H1 (cell line): Measurements from ENCODE around the gene CGRRF1. TPM values are rescaled to one million over a fixed set of nuclear protein-coding genes. Genes with fewer than 3 reads are reported as not detected.

ENCODE experiments used
- CTCF ChIA-PET: fragments of 300-600 bp; sonication (Branson Sonifier 250); formaldehyde crosslinking; loops from one replicate; lab custom pipeline; 2021; ENCODE audit not compliant: partially characterized antibody; lab: Charles Lee
- POLR2A ChIA-PET: fragments of 300-600 bp; sonication (Branson Sonifier 250); formaldehyde crosslinking; loops from one replicate; lab custom pipeline; 2021; ENCODE audit warnings: inconsistent platforms; ENCODE audit not compliant: partially characterized antibody; lab: Charles Lee
- DNase-seq, 2 experiments: peaks; one replicate each; pipeline versions ENCODE4 v3.0.0 to v3.0.0-alpha.2; 2010 to 2022; ENCODE audit warnings: low spot score in 2 of 2, low read depth in 1 of 2, mixed read lengths in 1 of 2
- FAIRE-seq: peaks from 2 replicates; lab custom pipeline; 2011; peaks lifted over from hg19 to GRCh38; lab: Jason Lieb, UNC
- H2AFZ ChIP-seq: 2 replicates; pipeline ENCODE4 v1.8.1; 2012; ENCODE audit warnings: low read length, inconsistent platforms
- H2AK5ac ChIP-seq: 2 replicates; pipeline ENCODE4 v1.6.1; 2013; ENCODE audit warnings: low read depth, low read length
- H2BK120ac ChIP-seq: replicated peaks from 2 replicates; pipeline ENCODE3; 2013; ENCODE audit warnings: low read depth, low read length, inconsistent platforms
- H2BK12ac ChIP-seq: 2 replicates; pipeline ENCODE4 v1.6.1; 2013; ENCODE audit warnings: low read depth, low read length
- H2BK15ac ChIP-seq: 2 replicates; pipeline ENCODE4 v1.6.1; 2013; ENCODE audit warnings: low read length
- H2BK20ac ChIP-seq: 2 replicates; pipeline ENCODE4 v1.6.1; 2013; ENCODE audit warnings: low read length
- H2BK5ac ChIP-seq: 2 replicates; pipeline ENCODE4 v1.6.1; 2013; ENCODE audit warnings: low read depth, low read length
- H3K14ac ChIP-seq: 2 replicates; pipeline ENCODE4 v1.6.1; 2013; ENCODE audit warnings: inconsistent platforms; ENCODE audit not compliant: insufficient read length
- H3K18ac ChIP-seq: 2 replicates; pipeline ENCODE4 v1.6.1; 2013; ENCODE audit warnings: low read length; ENCODE audit errors: extremely low read depth
- H3K23ac ChIP-seq: 2 replicates; pipeline ENCODE4 v1.6.1; 2013; ENCODE audit warnings: inconsistent platforms; ENCODE audit not compliant: insufficient read length
- H3K23me2 ChIP-seq: 2 replicates; pipeline ENCODE4 v1.6.1; 2013; ENCODE audit warnings: low read depth, low read length
- H3K27ac ChIP-seq: 2 replicates; pipeline ENCODE4 v1.6.1; 2011; ENCODE audit warnings: low read depth, low read length, inconsistent platforms
- H3K27me3 ChIP-seq, 4 experiments: replicated peaks in 1 of 4; 1 replicate in 1 of 4; 2 replicates in 3 of 4; pipeline versions ENCODE4 v1.6.1 to v1.8.1; 2011 to 2013; ENCODE audit warnings: low read length in 3 of 4, mild to moderate bottlenecking in 3 of 4, inconsistent platforms in 2 of 4, mixed read lengths in 2 of 4, moderate library complexity in 1 of 4; ENCODE audit not compliant: control insufficient read depth in 3 of 4, insufficient read depth in 3 of 4; ENCODE audit errors: extremely low read depth in 1 of 4
- H3K36me3 ChIP-seq, 4 experiments: 2 replicates each; pipeline versions ENCODE4 v1.6.1 to v1.8.1; 2011 to 2013; ENCODE audit warnings: mild to moderate bottlenecking in 4 of 4, low read length in 3 of 4, moderate library complexity in 2 of 4, control low read depth in 1 of 4, inconsistent platforms in 1 of 4; ENCODE audit not compliant: insufficient read depth in 4 of 4, control insufficient read depth in 2 of 4
- H3K4ac ChIP-seq: replicated peaks from 2 replicates; pipeline ENCODE3; 2013; ENCODE audit warnings: low read length, low read depth, mixed read lengths, inconsistent platforms; ENCODE audit not compliant: insufficient read length
- H3K4me1 ChIP-seq, 4 experiments: replicated peaks in 1 of 4; 1 replicate in 1 of 4; 2 replicates in 3 of 4; pipeline versions ENCODE4 v1.6.1 to v1.8.1; 2011 to 2013; ENCODE audit warnings: low read length in 3 of 4, inconsistent platforms in 2 of 4, mixed read lengths in 1 of 4; ENCODE audit not compliant: insufficient read depth in 4 of 4, control insufficient read depth in 3 of 4
- H3K4me2 ChIP-seq, 2 experiments: 2 replicates each; pipeline versions ENCODE4 v1.6.1 to v1.8.1; 2011 to 2013; ENCODE audit warnings: low read depth in 2 of 2, low read length in 2 of 2, control low read depth in 1 of 2, inconsistent platforms in 1 of 2, mild to moderate bottlenecking in 1 of 2; ENCODE audit not compliant: insufficient read depth in 1 of 2
- H3K4me3 ChIP-seq, 4 experiments: fragments of 200-600, 300-600 bp in 1 of 4; sonication (generic), shearing (Covaris generic), sonication (Bioruptor Twin) in 1 of 4; 2 replicates each; pipeline versions ENCODE4 v1.5.1 to v1.8.1; 2011 to 2016; ENCODE audit warnings: low read length in 4 of 4, low read depth in 3 of 4, control low read depth in 2 of 4, inconsistent platforms in 2 of 4, mild to moderate bottlenecking in 2 of 4, mixed read lengths in 1 of 4, moderate library complexity in 1 of 4; ENCODE audit not compliant: insufficient read depth in 2 of 4; ENCODE audit errors: extremely low read depth in 1 of 4
- H3K56ac ChIP-seq: replicated peaks from 2 replicates; pipeline ENCODE3; 2013; ENCODE audit warnings: low read depth, mild to moderate bottlenecking, mixed read lengths, low read length, inconsistent platforms; ENCODE audit not compliant: insufficient read length
- H3K79me1 ChIP-seq: 2 replicates; pipeline ENCODE4 v1.6.1; 2013; ENCODE audit warnings: low read depth, low read length, control low read depth
- H3K79me2 ChIP-seq, 2 experiments: 2 replicates each; pipeline versions ENCODE4 v1.6.1 to v1.8.1; 2012 to 2013; ENCODE audit warnings: low read length in 2 of 2, mild to moderate bottlenecking in 2 of 2, inconsistent platforms in 1 of 2; ENCODE audit not compliant: insufficient read depth in 2 of 2, control insufficient read depth in 1 of 2
- H3K9ac ChIP-seq, 4 experiments: replicated peaks in 1 of 4; 1 replicate in 1 of 4; 2 replicates in 3 of 4; pipeline versions ENCODE4 v1.6.1 to v1.8.1; 2011 to 2013; ENCODE audit warnings: low read depth in 3 of 4, low read length in 3 of 4, control low read depth in 2 of 4, mild to moderate bottlenecking in 2 of 4, moderate library complexity in 2 of 4, inconsistent platforms in 1 of 4; ENCODE audit errors: extremely low read depth in 1 of 4
- H3K9me3 ChIP-seq, 2 experiments: 2 replicates each; pipeline versions ENCODE4 v1.6.1 to v1.8.1; 2012 to 2013; ENCODE audit warnings: mild to moderate bottlenecking in 2 of 2, moderate library complexity in 2 of 2, control low read depth in 1 of 2, inconsistent platforms in 1 of 2, low read depth in 1 of 2, low read length in 1 of 2, mixed read lengths in 1 of 2; ENCODE audit not compliant: insufficient read depth in 2 of 2
- H4K20me1 ChIP-seq, 2 experiments: replicated peaks in 1 of 2; 2 replicates each; pipeline versions ENCODE3 to v1.8.1; 2011 to 2013; ENCODE audit warnings: inconsistent platforms in 2 of 2, low read length in 2 of 2, mild to moderate bottlenecking in 1 of 2; ENCODE audit not compliant: insufficient read depth in 2 of 2, control insufficient read depth in 1 of 2
- H4K5ac ChIP-seq: 2 replicates; pipeline ENCODE4 v1.6.1; 2013; ENCODE audit warnings: low read length, low read depth, mixed read lengths, inconsistent platforms; ENCODE audit not compliant: insufficient read length
- H4K8ac ChIP-seq: 2 replicates; pipeline ENCODE4 v1.8.0; 2013; ENCODE audit warnings: mild to moderate bottlenecking, moderate library complexity, low read length, inconsistent platforms; ENCODE audit not compliant: insufficient read depth; ENCODE audit errors: extremely low read depth
- H4K91ac ChIP-seq: replicated peaks from 2 replicates; pipeline ENCODE3; 2013; ENCODE audit warnings: low read length, mixed read lengths, inconsistent platforms; ENCODE audit not compliant: insufficient read length
- BCL11A ChIP-seq, 2 experiments: IDR thresholded peaks; one replicate each; pipeline ENCODE4 v1.6.1; 2011; ENCODE audit warnings: low read depth in 2 of 2, low read length in 2 of 2, mild to moderate bottlenecking in 2 of 2
- CHD2 ChIP-seq: IDR thresholded peaks from 2 replicates; pipeline ENCODE4 v1.6.1; 2012; ENCODE audit warnings: low read length, improper control_type of control experiment
- CREB1 ChIP-seq: IDR thresholded peaks from 2 replicates; pipeline ENCODE4 v1.6.1; 2012; ENCODE audit warnings: inconsistent platforms
- KDM5A ChIP-seq: fragments of 200-600 bp; IDR thresholded peaks from 2 replicates; pipeline ENCODE4 v1.7.1; 2012; ENCODE audit warnings: mild to moderate bottlenecking, low read length, inconsistent platforms, mixed read lengths
- NRF1 ChIP-seq: IDR thresholded peaks from 2 replicates; pipeline ENCODE4 v1.6.1; 2011; ENCODE audit warnings: mild to moderate bottlenecking, low read depth, low read length, improper control_type of control experiment
- PHF8 ChIP-seq: fragments of 200-600 bp; sonication (generic); conservative IDR thresholded peaks from 2 replicates; pipeline ENCODE4 v1.7.1; 2012; ENCODE audit warnings: low read depth, mild to moderate bottlenecking, inconsistent platforms, low read length, moderate library complexity
- USF2 ChIP-seq: IDR thresholded peaks from 2 replicates; pipeline ENCODE4 v1.6.1; 2011; ENCODE audit warnings: low read length, improper control_type of control experiment
- WGBS, 2 experiments: shearing (Covaris generic) in 1 of 2; methylation state at CpG; one replicate each; pipeline versions ENCODE4 v1.1.6 to v1.1.7; 2013 to 2015; ENCODE audit warnings: low lambda C conversion rate in 2 of 2, mixed read lengths in 2 of 2, inconsistent platforms in 1 of 2, low coverage in 1 of 2, missing lambda C conversion rate in 1 of 2; ENCODE audit not compliant: insufficient replicate concordance in 2 of 2, insufficient coverage in 1 of 2, insufficient read length in 1 of 2; ENCODE audit errors: extremely low coverage in 1 of 2, missing lambda C conversion rate in 1 of 2; 5-methylcytosine and 5-hydroxymethylcytosine counted together
- polyA plus RNA-seq, 7 experiments: library from polyadenylated mRNA; depleted of rRNA in 3 of 7; stranded (reverse) in 5 of 7; unstranded in 2 of 7; fragments of >200 nt in 5 of 7; fragments of 200-250 nt in 2 of 7; gene quantifications; 1 replicate in 5 of 7; 2 replicates in 1 of 7; 4 replicates in 1 of 7; pipeline versions ENCODE4 v1.2.1 to v1.2.3, GENCODE V29; 2011 to 2013; ENCODE audit warnings: missing spikeins in 2 of 7, mixed read lengths in 2 of 7
- total RNA-seq: library from RNA; stranded (reverse); fragmentation: NEBNext Ultra II Directional; extraction: Animal tissue kit (Norgen Biotek cat#: 25700); gene quantifications from 2 replicates; pipeline ENCODE4 v1.2.1, GENCODE V29; 2021
- TF ChIP-seq, protein P1 (sequence below), 3 experiments: IDR thresholded peaks; 1 replicate in 2 of 3; 2 replicates in 1 of 3; pipeline versions ENCODE4 v1.5.1 to v1.6.1; 2011; ENCODE audit warnings: low read length in 3 of 3, mild to moderate bottlenecking in 3 of 3, inconsistent platforms in 2 of 3, low read depth in 1 of 3, moderate library complexity in 1 of 3; ENCODE audit not compliant: insufficient read depth in 1 of 3; ENCODE audit errors: control extremely low read depth in 1 of 3

Gene CGRRF1
- total and polyA plus RNA-seq, 2 of the 8 experiments (the other 6 are each of a cell fraction or from before 2014, with no cell fraction given) = 7.4 to 20.2 TPM

DNA sequence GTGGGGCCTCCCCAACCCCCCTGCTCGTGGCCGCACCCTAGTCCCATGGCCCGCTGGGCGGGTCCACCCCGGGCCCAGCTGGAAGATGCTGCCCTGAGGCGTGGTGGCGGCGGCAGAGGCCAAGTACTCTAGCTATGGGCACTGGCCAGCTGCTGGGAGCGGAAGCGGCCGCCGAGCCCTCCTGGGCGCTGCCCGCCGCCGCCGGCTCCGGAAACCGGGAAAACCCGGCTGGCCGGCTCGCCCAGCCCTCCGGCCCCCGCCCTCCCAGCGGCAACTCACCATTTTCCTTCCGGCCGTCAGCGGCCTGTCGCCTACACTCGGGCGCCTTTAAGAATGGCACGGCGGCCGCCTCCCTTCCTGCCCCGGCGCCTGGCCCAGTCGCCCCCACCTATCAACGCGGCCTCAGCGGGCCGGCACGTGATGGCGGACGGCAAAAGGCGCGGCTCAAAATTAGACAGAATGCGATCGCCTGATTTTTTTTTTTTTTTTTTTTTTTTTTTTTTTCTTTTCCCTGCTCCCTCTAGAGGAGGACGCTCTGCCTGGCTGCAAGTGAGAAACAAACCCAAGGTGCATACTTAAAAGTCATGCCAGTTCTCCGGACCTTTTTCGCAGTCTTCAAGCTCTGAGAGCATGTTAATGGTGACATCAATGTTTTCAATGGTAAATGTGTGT is 20.9 kb upstream of the CGRRF1 start, which contains the start of gene GMFB:
GMFB (minus strand) TSS at position 335 of the 672 bp plus-strand sequence; CDS start at position 282, 53 bp downstream.
- Histone ChIP-seq H2BK120ac (peak within 1 kb of the TSS; percentile 85), H4K20me1 (peaks cover 0 to 2% of the 10 kb centered on the region in 2 experiments), H4K8ac (peak within 1 kb of the TSS; percentile 91), H3K79me2 (peaks cover 4 to 42% of the 10 kb centered on the region in 2 experiments; a peak in 3 of 4 replicates), H4K91ac (peak within 1 kb of the TSS; percentile 98), H3K4ac (peak within 1 kb of the TSS; percentile 57), H2BK20ac (no peak within 1 kb of the TSS), H2BK5ac (peak within 1 kb of the TSS; percentile 87), H3K56ac (peak within 1 kb of the TSS; percentile 97), H3K27ac (peak within 1 kb of the TSS; percentile 80), H3K79me1 (no peaks in the 10 kb centered on the region; the same call in 1 of the 2 replicates), H3K9me3 (no peaks in the 10 kb centered on the region), H3K4me2 (peak within 1 kb of the TSS; percentile 81 to 87), H3K4me1 (peaks cover 0 to 4% (median 0%) of the 10 kb centered on the region in 4 experiments; a peak in 2 of 7 replicates), H4K5ac (peak within 1 kb of the TSS; percentile 71), H2BK15ac (0 out of 2 replicates have a peak within 1 kb of the TSS, but pooled peaks have one; percentile 14), H2BK12ac (peak within 1 kb of the TSS; percentile 55), H3K4me3 (peak within 1 kb of the TSS; percentile 81 to 90 (median 86)), H3K27me3 (no peaks in the 10 kb centered on the region), H2AFZ (peak within 1 kb of the TSS; percentile 99), H3K9ac (peak within 1 kb of the TSS; percentile 77 to 92 (median 82)), H2AK5ac (peak within 1 kb of the TSS; percentile 67; the same call in 1 of the 2 replicates), H3K36me3 (no peaks in the 10 kb centered on the region), H3K23me2 (peaks cover 8% of the 10 kb centered on the region; the same call in 1 of the 2 replicates), H3K23ac (no peak within 1 kb of the TSS), H3K14ac (peak within 1 kb of the TSS; percentile 1), H3K18ac (peak within 1 kb of the TSS; percentile 84)
- POLR2A ChIA-PET = interaction anchor here (0.7 to 3.6 kb wide), 17 partner anchors 10 to 564 kb away, joined by 3 to 15 read pairs (median 4); partner anchors contain the start of genes CDKN3 and CGRRF1
- CTCF ChIA-PET = interaction anchor here (0.6 to 3.3 kb wide), 12 partner anchors 13 to 317 kb away, joined by 3 to 15 read pairs (median 4); partner anchors contain the start of gene CGRRF1
- peak; percentile 60 to 84 for DNase-seq
- 1% methylated on average over 34 of the region's 51 CpGs; no CpG with 5 or more reads in 1 of the 2 experiments for WGBS, 2 experiments
- FAIRE-seq = no peak
- TF ChIP-seq PHF8 = peak; percentile 87
- TF ChIP-seq, protein P1, sequence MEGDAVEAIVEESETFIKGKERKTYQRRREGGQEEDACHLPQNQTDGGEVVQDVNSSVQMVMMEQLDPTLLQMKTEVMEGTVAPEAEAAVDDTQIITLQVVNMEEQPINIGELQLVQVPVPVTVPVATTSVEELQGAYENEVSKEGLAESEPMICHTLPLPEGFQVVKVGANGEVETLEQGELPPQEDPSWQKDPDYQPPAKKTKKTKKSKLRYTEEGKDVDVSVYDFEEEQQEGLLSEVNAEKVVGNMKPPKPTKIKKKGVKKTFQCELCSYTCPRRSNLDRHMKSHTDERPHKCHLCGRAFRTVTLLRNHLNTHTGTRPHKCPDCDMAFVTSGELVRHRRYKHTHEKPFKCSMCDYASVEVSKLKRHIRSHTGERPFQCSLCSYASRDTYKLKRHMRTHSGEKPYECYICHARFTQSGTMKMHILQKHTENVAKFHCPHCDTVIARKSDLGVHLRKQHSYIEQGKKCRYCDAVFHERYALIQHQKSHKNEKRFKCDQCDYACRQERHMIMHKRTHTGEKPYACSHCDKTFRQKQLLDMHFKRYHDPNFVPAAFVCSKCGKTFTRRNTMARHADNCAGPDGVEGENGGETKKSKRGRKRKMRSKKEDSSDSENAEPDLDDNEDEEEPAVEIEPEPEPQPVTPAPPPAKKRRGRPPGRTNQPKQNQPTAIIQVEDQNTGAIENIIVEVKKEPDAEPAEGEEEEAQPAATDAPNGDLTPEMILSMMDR (IDR thresholded peaks at IDR 0.05; ENCODE audit: control extremely low read depth in 1 of 3, insufficient read depth in 1 of 3, low read depth in 1 of 3, low read length in 3 of 3) = peak in 2 of 3 experiments; percentile 18 to 30; a peak in 2 of 4 replicates
- peak; percentile 87 for TF ChIP-seq USF2
- TF ChIP-seq NRF1 = no peak
- TF ChIP-seq CHD2 = peak; percentile 43; the same call in 1 of the 2 replicates
- no peak for TF ChIP-seq BCL11A (IDR thresholded peaks at IDR 0.05; ENCODE audit: low read depth in 2 of 2, low read length in 2 of 2)
- TF ChIP-seq CREB1 = peak; percentile 62
- TF ChIP-seq KDM5A = no peak
